ENCODE results near the gene SETDB2. TPM values are rescaled to one million over a fixed set of nuclear protein-coding genes. Genes with fewer than 3 reads are reported as not detected.
A peak's percentile ranks its signal among the peaks of the same experiment; 100 is the strongest.

The SETDB2 gene
- total and polyA plus RNA-seq, 5 donors from 2014 or later: 11.0 to 24.4 (median 15.0) TPM

GRCh38 chr13:49417161-49417560, 26.9 kb upstream of the SETDB2 start:
- Histone ChIP-seq H3K4me3 (ENCODE audit: low read depth, low read length) (no peak overlapping the region), H3K36me3 (ENCODE audit: control insufficient read depth, insufficient read depth, low read length) (no peaks in the 10 kb centered on the region), H3K4me1 (ENCODE audit: control insufficient read depth, insufficient read depth, low read length, poor library complexity, severe bottlenecking) (no peaks in the 10 kb centered on the region), H3K27ac (ENCODE audit: insufficient read depth, low read length, poor library complexity, severe bottlenecking) (no peak overlapping the region), H3K9me3 (ENCODE audit: control insufficient read depth in 2 of 2, low read length in 2 of 2) (no peaks in the 10 kb centered on the region), H3K27me3 (ENCODE audit: control insufficient read depth, insufficient read depth, low read length) (no peaks in the 10 kb centered on the region)
- no peak overlapping the region for H3K27ac Mint-ChIP-seq
- peaks cover 9% of the 10 kb centered on the region for H3K27me3 Mint-ChIP-seq
- H3K36me3 Mint-ChIP-seq: no peaks in the 10 kb centered on the region
- no peak for ATAC-seq (ENCODE audit: low read depth in 2 of 2)
- no peaks in the 10 kb centered on the region for H3K4me1 Mint-ChIP-seq
- no peaks in the 10 kb centered on the region for H3K9me3 Mint-ChIP-seq
- DNase-seq: no peak
- H3K4me3 Mint-ChIP-seq: no peak overlapping the region

GRCh38 chr13:49418206-49418605, 25.9 kb upstream of the SETDB2 start:
- no peaks in the 10 kb centered on the region for H3K4me1 Mint-ChIP-seq
- H3K27ac Mint-ChIP-seq: no peak overlapping the region
- H3K9me3 Mint-ChIP-seq: no peaks in the 10 kb centered on the region
- no peaks in the 10 kb centered on the region for H3K4me1 ChIP-seq (ENCODE audit: control insufficient read depth, insufficient read depth, low read length, poor library complexity, severe bottlenecking)
- H3K36me3 ChIP-seq (ENCODE audit: control insufficient read depth, insufficient read depth, low read length): no peaks in the 10 kb centered on the region
- DNase-seq (no peak), ATAC-seq (ENCODE audit: low read depth in 2 of 2) (no peak)
- no peak overlapping the region for H3K27ac ChIP-seq (ENCODE audit: insufficient read depth, low read length, poor library complexity, severe bottlenecking)
- H3K27me3 ChIP-seq (ENCODE audit: control insufficient read depth, insufficient read depth, low read length): no peaks in the 10 kb centered on the region
- H3K27me3 Mint-ChIP-seq: peaks cover 8% of the 10 kb centered on the region
- no peaks in the 10 kb centered on the region for H3K9me3 ChIP-seq (ENCODE audit: control insufficient read depth in 2 of 2, low read length in 2 of 2)
- no peaks in the 10 kb centered on the region for H3K36me3 Mint-ChIP-seq
- no peak overlapping the region for H3K4me3 ChIP-seq (ENCODE audit: low read depth, low read length)
- no peak overlapping the region for H3K4me3 Mint-ChIP-seq

GRCh38 chr13:49419276-49419675, 24.8 kb upstream of the SETDB2 start:
- Mint-ChIP-seq H3K9me3 (no peaks in the 10 kb centered on the region), H3K36me3 (no peaks in the 10 kb centered on the region), H3K4me1 (no peaks in the 10 kb centered on the region), H3K27ac (no peak overlapping the region), H3K4me3 (no peak overlapping the region), H3K27me3 (no peaks in the 10 kb centered on the region)
- Histone ChIP-seq H3K4me1 (ENCODE audit: control insufficient read depth, insufficient read depth, low read length, poor library complexity, severe bottlenecking) (no peaks in the 10 kb centered on the region), H3K4me3 (ENCODE audit: low read depth, low read length) (no peak overlapping the region), H3K36me3 (ENCODE audit: control insufficient read depth, insufficient read depth, low read length) (no peaks in the 10 kb centered on the region), H3K27ac (ENCODE audit: insufficient read depth, low read length, poor library complexity, severe bottlenecking) (no peak overlapping the region), H3K9me3 (ENCODE audit: control insufficient read depth in 2 of 2, low read length in 2 of 2) (no peaks in the 10 kb centered on the region), H3K27me3 (ENCODE audit: control insufficient read depth, insufficient read depth, low read length) (no peaks in the 10 kb centered on the region)
- ATAC-seq (ENCODE audit: low read depth in 2 of 2) (no peak), DNase-seq (no peak)

GRCh38 chr13:49421391-49421790, 22.7 kb upstream of the SETDB2 start:
- H3K36me3 Mint-ChIP-seq: no peaks in the 10 kb centered on the region
- no peaks in the 10 kb centered on the region for H3K27me3 Mint-ChIP-seq
- H3K4me1 ChIP-seq (ENCODE audit: control insufficient read depth, insufficient read depth, low read length, poor library complexity, severe bottlenecking): no peaks in the 10 kb centered on the region
- H3K9me3 Mint-ChIP-seq: no peaks in the 10 kb centered on the region
- no peak overlapping the region for H3K27ac ChIP-seq (ENCODE audit: insufficient read depth, low read length, poor library complexity, severe bottlenecking)
- no peaks in the 10 kb centered on the region for H3K36me3 ChIP-seq (ENCODE audit: control insufficient read depth, insufficient read depth, low read length)
- H3K4me1 Mint-ChIP-seq: no peaks in the 10 kb centered on the region
- no peak overlapping the region for H3K4me3 Mint-ChIP-seq
- peak overlapping the region in 1 of 3 donors; percentile 26 for H3K27ac Mint-ChIP-seq
- ATAC-seq (ENCODE audit: low read depth in 2 of 2): peak; percentile 40 to 68
- no peaks in the 10 kb centered on the region for H3K27me3 ChIP-seq (ENCODE audit: control insufficient read depth, insufficient read depth, low read length)
- no peaks in the 10 kb centered on the region for H3K9me3 ChIP-seq (ENCODE audit: control insufficient read depth in 2 of 2, low read length in 2 of 2)
- peak in 1 of 3 donors; percentile 56 for DNase-seq
- no peak overlapping the region for H3K4me3 ChIP-seq (ENCODE audit: low read depth, low read length)

GRCh38 chr13:49424011-49424560, 20.0 kb upstream of the SETDB2 start:
- DNase-seq (no peak), ATAC-seq (ENCODE audit: low read depth in 2 of 2) (no peak)
- Mint-ChIP-seq H3K4me3 (no peak overlapping the region), H3K27ac (no peak overlapping the region), H3K36me3 (peaks cover 7% of the 10 kb centered on the region), H3K9me3 (no peaks in the 10 kb centered on the region), H3K27me3 (no peaks in the 10 kb centered on the region), H3K4me1 (no peaks in the 10 kb centered on the region)
- Histone ChIP-seq H3K36me3 (ENCODE audit: control insufficient read depth, insufficient read depth, low read length) (peaks cover 3% of the 10 kb centered on the region), H3K4me1 (ENCODE audit: control insufficient read depth, insufficient read depth, low read length, poor library complexity, severe bottlenecking) (no peaks in the 10 kb centered on the region), H3K27ac (ENCODE audit: insufficient read depth, low read length, poor library complexity, severe bottlenecking) (no peak overlapping the region), H3K4me3 (ENCODE audit: low read depth, low read length) (no peak overlapping the region), H3K9me3 (ENCODE audit: control insufficient read depth in 2 of 2, low read length in 2 of 2) (no peaks in the 10 kb centered on the region), H3K27me3 (ENCODE audit: control insufficient read depth, insufficient read depth, low read length) (no peaks in the 10 kb centered on the region)

GRCh38 chr13:49428041-49428763, 15.9 kb upstream of the SETDB2 start:
- no peaks in the 10 kb centered on the region for H3K9me3 Mint-ChIP-seq
- Histone ChIP-seq H3K9me3 (ENCODE audit: control insufficient read depth in 2 of 2, low read length in 2 of 2) (no peaks in the 10 kb centered on the region), H3K27me3 (ENCODE audit: control insufficient read depth, insufficient read depth, low read length) (no peaks in the 10 kb centered on the region), H3K4me3 (ENCODE audit: low read depth, low read length) (no peak overlapping the region), H3K36me3 (ENCODE audit: control insufficient read depth, insufficient read depth, low read length) (peaks cover 3% of the 10 kb centered on the region), H3K27ac (ENCODE audit: insufficient read depth, low read length, poor library complexity, severe bottlenecking) (no peak overlapping the region), H3K4me1 (ENCODE audit: control insufficient read depth, insufficient read depth, low read length, poor library complexity, severe bottlenecking) (no peaks in the 10 kb centered on the region)
- no peaks in the 10 kb centered on the region for H3K4me1 Mint-ChIP-seq
- ATAC-seq (ENCODE audit: low read depth in 2 of 2) (no peak), DNase-seq (no peak)
- no peak overlapping the region for H3K27ac Mint-ChIP-seq
- peaks cover 19% of the 10 kb centered on the region for H3K36me3 Mint-ChIP-seq
- no peak overlapping the region for H3K4me3 Mint-ChIP-seq
- H3K27me3 Mint-ChIP-seq: no peaks in the 10 kb centered on the region

- Histone ChIP-seq H3K27me3 (ENCODE audit: control insufficient read depth, insufficient read depth, low read length) (no peaks in the 10 kb centered on the region), H3K36me3 (ENCODE audit: control insufficient read depth, insufficient read depth, low read length) (peaks cover 7% of the 10 kb centered on the region), H3K4me3 (ENCODE audit: low read depth, low read length) (no peak overlapping the region), H3K4me1 (ENCODE audit: control insufficient read depth, insufficient read depth, low read length, poor library complexity, severe bottlenecking) (no peaks in the 10 kb centered on the region), H3K9me3 (ENCODE audit: control insufficient read depth in 2 of 2, low read length in 2 of 2) (no peaks in the 10 kb centered on the region), H3K27ac (ENCODE audit: insufficient read depth, low read length, poor library complexity, severe bottlenecking) (no peak overlapping the region)
- DNase-seq: no peak
- no peaks in the 10 kb centered on the region for H3K4me1 Mint-ChIP-seq
- no peak overlapping the region for H3K4me3 Mint-ChIP-seq
- no peak overlapping the region for H3K27ac Mint-ChIP-seq
- H3K27me3 Mint-ChIP-seq: no peaks in the 10 kb centered on the region
- ATAC-seq (ENCODE audit: low read depth in 2 of 2): no peak
- H3K9me3 Mint-ChIP-seq: no peaks in the 10 kb centered on the region
- H3K36me3 Mint-ChIP-seq: peaks cover 28% of the 10 kb centered on the region
Observed at GRCh38 chr13:49429121-49429520, 15.0 kb upstream of the SETDB2 start.

GRCh38 chr13:49435992-49436391, 8.1 kb upstream of the SETDB2 start:
- ATAC-seq (ENCODE audit: low read depth in 2 of 2) (no peak), DNase-seq (no peak)
- Histone ChIP-seq H3K36me3 (ENCODE audit: control insufficient read depth, insufficient read depth, low read length) (peaks cover 4% of the 10 kb centered on the region), H3K9me3 (ENCODE audit: control insufficient read depth in 2 of 2, low read length in 2 of 2) (no peaks in the 10 kb centered on the region), H3K27ac (ENCODE audit: insufficient read depth, low read length, poor library complexity, severe bottlenecking) (no peak overlapping the region), H3K4me3 (ENCODE audit: low read depth, low read length) (no peak overlapping the region), H3K4me1 (ENCODE audit: control insufficient read depth, insufficient read depth, low read length, poor library complexity, severe bottlenecking) (no peaks in the 10 kb centered on the region), H3K27me3 (ENCODE audit: control insufficient read depth, insufficient read depth, low read length) (no peaks in the 10 kb centered on the region)
- no peaks in the 10 kb centered on the region for H3K27me3 Mint-ChIP-seq
- peaks cover 19% of the 10 kb centered on the region for H3K36me3 Mint-ChIP-seq
- no peaks in the 10 kb centered on the region for H3K9me3 Mint-ChIP-seq
- no peak overlapping the region for H3K4me3 Mint-ChIP-seq
- H3K27ac Mint-ChIP-seq: no peak overlapping the region
- peaks cover 0 to 5% (median 3%) of the 10 kb centered on the region in 4 donors for H3K4me1 Mint-ChIP-seq
